ENCODE results near the gene KLHL33.
"Not testable (repeated sequence)": the region's sequence is repeated elsewhere in the genome, so short reads cannot be mapped to it uniquely, and the experiment has no call there.

- not testable (repeated sequence) for TF ChIP-seq POLR2A, EP300 (IDR thresholded peaks at IDR 0.05)
Observed at GRCh38 chr14:20443650-20444049, 7.7 kb upstream of the KLHL33 start.

Measured in stomach (tissue), 4 donors.